WTC11 (cell line): ENCODE measurements around the gene RIC3. TPM values are rescaled to one million over a fixed set of nuclear protein-coding genes. Genes with fewer than 3 reads are reported as not detected.

ENCODE experiments used
- ATAC-seq: fragments of 200-7000 bp; cut with Tn5 transposase; 2 replicates; pipeline ENCODE4 v1.10.0; 2021; ENCODE audit warnings: mild to moderate bottlenecking, moderate library complexity
- CTCF ChIA-PET: fragments of 300-600 bp; sonication (Branson Sonifier 250); formaldehyde crosslinking; loops from one replicate; lab custom pipeline; 2021; ENCODE audit warnings: antibody characterized with exemption; lab: Charles Lee
- POLR2A ChIA-PET: fragments of 350-600 bp; sonication (Branson Sonifier 250); formaldehyde crosslinking; loops from one replicate; lab custom pipeline; 2021; ENCODE audit warnings: antibody characterized with exemption; lab: Charles Lee
- DNase-seq: peaks from one replicate; pipeline ENCODE4 v3.0.0; 2021; ENCODE audit warnings: low spot score
- H3K27ac Mint-ChIP-seq: 2 replicates; pipeline ENCODE4 v1.8.0; 2021; ENCODE audit warnings: mixed read lengths
- H3K27me3 Mint-ChIP-seq: 2 replicates; pipeline ENCODE4 v1.8.0; 2021; ENCODE audit warnings: low read depth, mild to moderate bottlenecking, moderate library complexity, mixed read lengths
- H3K36me3 Mint-ChIP-seq: 2 replicates; pipeline ENCODE4 v1.8.0; 2021; ENCODE audit warnings: mixed read lengths
- H3K4me1 Mint-ChIP-seq: 2 replicates; pipeline ENCODE4 v1.8.0; 2022; ENCODE audit warnings: mixed read lengths
- H3K4me3 Mint-ChIP-seq: 2 replicates; pipeline ENCODE4 v1.8.0; 2021; ENCODE audit warnings: mild to moderate bottlenecking, moderate library complexity, mixed read lengths
- H3K9me3 Mint-ChIP-seq: 2 replicates; pipeline ENCODE4 v1.8.0; 2021; ENCODE audit warnings: mixed read lengths
- AFF4 ChIP-seq: sonication (generic); formaldehyde crosslinking; IDR thresholded peaks from 2 replicates; pipeline ENCODE4 v1.8.1; 2023; ENCODE audit warnings: mild to moderate bottlenecking, missing genetic modification reagents, borderline replicate concordance
- AR ChIP-seq: fragments of 250-450 bp; sonication (Bioruptor Pico); IDR thresholded peaks from 2 replicates; pipeline ENCODE4 v1.9.0; 2021; ENCODE audit warnings: mild to moderate bottlenecking
- ATF3 ChIP-seq: sonication (generic); formaldehyde crosslinking; conservative IDR thresholded peaks from 2 replicates; pipeline ENCODE4 v1.8.1; 2022; ENCODE audit warnings: mild to moderate bottlenecking, missing genetic modification reagents
- CREM ChIP-seq: sonication (generic); formaldehyde crosslinking; IDR thresholded peaks from 2 replicates; pipeline ENCODE4 v1.8.1; 2022; ENCODE audit warnings: mild to moderate bottlenecking, missing genetic modification reagents, moderate library complexity
- CTCF ChIP-seq: fragments of 200-600 bp; IDR thresholded peaks from 2 replicates; pipeline ENCODE4 v1.8.0; 2022; ENCODE audit warnings: antibody characterized with exemption
- EMX1 ChIP-seq: fragments of 250-450 bp; sonication (Bioruptor Pico); IDR thresholded peaks from 2 replicates; pipeline ENCODE4 v1.8.0; 2021; ENCODE audit warnings: mild to moderate bottlenecking
- IRF2 ChIP-seq: sonication (generic); formaldehyde crosslinking; IDR thresholded peaks from 2 replicates; pipeline ENCODE4 v1.8.0; 2022; ENCODE audit warnings: low read depth, missing genetic modification reagents, borderline replicate concordance
- NFYB ChIP-seq: sonication (generic); formaldehyde crosslinking; conservative IDR thresholded peaks from 2 replicates; pipeline ENCODE4 v1.8.0; 2022; ENCODE audit warnings: low read depth, missing genetic modification reagents
- NR3C1 ChIP-seq: sonication (generic); formaldehyde crosslinking; conservative IDR thresholded peaks from 2 replicates; pipeline ENCODE4 v1.8.1; 2023; ENCODE audit warnings: low read depth, mild to moderate bottlenecking, missing genetic modification reagents
- SOX15 ChIP-seq: fragments of 250-450 bp; sonication (Bioruptor Pico); IDR thresholded peaks from 2 replicates; pipeline ENCODE4 v1.9.0; 2021; ENCODE audit warnings: mild to moderate bottlenecking
- ZNF232 ChIP-seq: sonication (generic); formaldehyde crosslinking; IDR thresholded peaks from 2 replicates; pipeline ENCODE4 v1.8.0; 2022; ENCODE audit warnings: mild to moderate bottlenecking, missing genetic modification reagents
- ZNF416 ChIP-seq: fragments of 250-450 bp; sonication (Bioruptor Pico); IDR thresholded peaks from 2 replicates; pipeline ENCODE4 v1.9.0; 2021; ENCODE audit warnings: mild to moderate bottlenecking, inconsistent platforms
- ZNF425 ChIP-seq: fragments of 250-450 bp; sonication (Bioruptor Pico); conservative IDR thresholded peaks from 2 replicates; pipeline ENCODE4 v1.9.0; 2021; ENCODE audit warnings: mild to moderate bottlenecking
- ZNF512 ChIP-seq: sonication (generic); formaldehyde crosslinking; IDR thresholded peaks from 2 replicates; pipeline ENCODE4 v1.8.1; 2022; ENCODE audit warnings: missing genetic modification reagents, borderline replicate concordance
- total RNA-seq: library from RNA; stranded (reverse); gene quantifications from 3 replicates; pipeline ENCODE4 v1.2.3, GENCODE V29; 2021

The RIC3 gene
- total RNA-seq, 1 experiment from 2014 or later, result 15.7 TPM

- ChIA-PET CTCF (interaction anchor here (1.5 to 2.3 kb wide), 2 partner anchors 30 to 54 kb away, joined by 6 to 9 read pairs; no protein-coding TSS in a partner anchor), POLR2A (no interaction called here)
- Mint-ChIP-seq H3K4me1 (peaks cover 14% of the 10 kb centered on the region), H3K27ac (no peak overlapping the region), H3K4me3 (no peak overlapping the region), H3K36me3 (no peaks in the 10 kb centered on the region), H3K27me3 (no peaks in the 10 kb centered on the region), H3K9me3 (no peaks in the 10 kb centered on the region)
- no peak for TF ChIP-seq ZNF425
- TF ChIP-seq AR (CRISPR knock-in tag), result no peak
- no peak for TF ChIP-seq IRF2 (CRISPR knock-in tag)
- no peak for TF ChIP-seq ATF3 (CRISPR knock-in tag)
- DNase-seq (no peak), ATAC-seq (no peak)
Measured at GRCh38 chr11:8060146-8060719, 108.6 kb downstream of the RIC3 start.

GRCh38 chr11:8059571-8060011, 109.2 kb downstream of the RIC3 start:
- Mint-ChIP-seq H3K27me3 (no peaks in the 10 kb centered on the region), H3K36me3 (no peaks in the 10 kb centered on the region), H3K4me1 (peaks cover 14% of the 10 kb centered on the region), H3K4me3 (no peak overlapping the region), H3K27ac (no peak overlapping the region), H3K9me3 (no peaks in the 10 kb centered on the region)
- DNase-seq (no peak), ATAC-seq (peak; percentile 61)
- ChIA-PET POLR2A (no interaction called here), CTCF (interaction anchor here (0.9 to 2.3 kb wide), 3 partner anchors 22 to 53 kb away, joined by 4 to 9 read pairs (median 6); partner anchors contain the start of gene TUB)
- TF ChIP-seq ZNF512, result no peak
- no peak for TF ChIP-seq NR3C1 (CRISPR knock-in tag)
- no peak for TF ChIP-seq NFYB
- TF ChIP-seq AR (CRISPR knock-in tag), result no peak
- no peak for TF ChIP-seq SOX15 (CRISPR knock-in tag)
- no peak for TF ChIP-seq CREM (CRISPR knock-in tag)
- TF ChIP-seq ZNF416 (CRISPR knock-in tag), result no peak
- no peak for TF ChIP-seq ZNF232 (CRISPR knock-in tag)
- TF ChIP-seq CTCF, result no peak
- TF ChIP-seq AFF4 (CRISPR knock-in tag), result no peak
- no peak for TF ChIP-seq EMX1 (CRISPR knock-in tag)
